Stimulated activated CD8-positive, alpha-beta memory T cell treated with anti-CD3 and anti-CD28 coated beads, Interleukin-15, amount 100 ng/mL, for 4 hours (primary cell): Measurements from ENCODE around the gene PRSS53.
A peak's percentile ranks its signal among the peaks of the same experiment; 100 is the strongest.
"Not testable (repeated sequence)": the region's sequence is repeated elsewhere in the genome, so short reads cannot be mapped to it uniquely, and the experiment has no call there.

ENCODE experiments used
- DNase-seq, 2 donors: peaks; one replicate each; pipeline ENCODE4 v3.0.0-alpha.2; 2020; ENCODE audit warnings: low read depth in 2 of 2

PRSS53 gene

GRCh38 chr16:31118223-31119155 is 29.7 kb upstream of the PRSS53 start:
- DNase-seq: no peak

GRCh38 chr16:31117384-31118222 is 28.9 kb upstream of the PRSS53 start, which contains the start of gene KAT8:
KAT8 (plus strand) TSS chr16:31117664; CDS start chr16:31117682, 18 bp downstream.
- peak; percentile 93 to 97 for DNase-seq

GRCh38 chr16:31114468-31114867 is 25.7 kb upstream of the PRSS53 start:
- no peak for DNase-seq

GRCh38 chr16:31113121-31114120 is 24.7 kb upstream of the PRSS53 start:
- no peak for DNase-seq

GRCh38 chr16:31112711-31113110 is 24.0 kb upstream of the PRSS53 start:
- no peak for DNase-seq

- DNase-seq: no peak
These were observed 23.2 kb upstream of the PRSS53 start for GRCh38 chr16:31111881-31112466.

GRCh38 chr16:31110106-31111034 is 21.6 kb upstream of the PRSS53 start:
- DNase-seq: no peak

GRCh38 chr16:31109622-31110021 is 20.9 kb upstream of the PRSS53 start:
- no peak for DNase-seq

GRCh38 chr16:31108794-31109558 is 20.2 kb upstream of the PRSS53 start:
- DNase-seq: no peak

GRCh38 chr16:31108035-31108793 is 19.5 kb upstream of the PRSS53 start, which contains the start of gene BCKDK:
BCKDK (plus strand) TSS chr16:31108386; CDS start chr16:31109224, 838 bp downstream.
- DNase-seq: peak; percentile 32 to 49

- DNase-seq: no peak
These were observed 18.7 kb upstream of the PRSS53 start for GRCh38 chr16:31107465-31107867.

GRCh38 chr16:31106509-31107464 is 18.0 kb upstream of the PRSS53 start:
- no peak for DNase-seq

- DNase-seq: peak; percentile 56 to 58
These were observed 17.0 kb upstream of the PRSS53 start for GRCh38 chr16:31105677-31106213.

- not testable (repeated sequence) for DNase-seq
These were observed 12.3 kb upstream of the PRSS53 start for GRCh38 chr16:31100876-31101641.

- no peak for DNase-seq
These were observed 11.3 kb upstream of the PRSS53 start for GRCh38 chr16:31099860-31100638.
